Right renal cortex interstitium (tissue), 3 donors: Measurements from ENCODE around the gene ZRANB1. TPM values are rescaled to one million over a fixed set of nuclear protein-coding genes. Genes with fewer than 3 reads are reported as not detected.
"Not testable (repeated sequence)": the region's sequence is repeated elsewhere in the genome, so short reads cannot be mapped to it uniquely, and the experiment has no call there.

Experiments used
- DNase-seq, 3 donors: peaks; one replicate each; pipeline ENCODE4 v3.0.0-alpha.2; 2013; ENCODE audit warnings: low read depth in 3 of 3, low spot score in 2 of 3
- polyA plus RNA-seq, 3 donors: library from polyadenylated mRNA; unstranded; fragments of 120-200 nt; gene quantifications; one replicate each; pipeline ENCODE4 v1.2.1, GENCODE V29; 2013; ENCODE audit not compliant: insufficient read length in 3 of 3

Gene ZRANB1
- polyA plus RNA-seq, 3 donors, result 28.9 to 30.1 (median 29.1) TPM

GRCh38 chr10:124962421-124962820 lies 20.5 kb downstream of the ZRANB1 start:
- no peak for DNase-seq

GRCh38 chr10:124963866-124964720 lies 22.2 kb downstream of the ZRANB1 start:
- no peak for DNase-seq

DNA sequence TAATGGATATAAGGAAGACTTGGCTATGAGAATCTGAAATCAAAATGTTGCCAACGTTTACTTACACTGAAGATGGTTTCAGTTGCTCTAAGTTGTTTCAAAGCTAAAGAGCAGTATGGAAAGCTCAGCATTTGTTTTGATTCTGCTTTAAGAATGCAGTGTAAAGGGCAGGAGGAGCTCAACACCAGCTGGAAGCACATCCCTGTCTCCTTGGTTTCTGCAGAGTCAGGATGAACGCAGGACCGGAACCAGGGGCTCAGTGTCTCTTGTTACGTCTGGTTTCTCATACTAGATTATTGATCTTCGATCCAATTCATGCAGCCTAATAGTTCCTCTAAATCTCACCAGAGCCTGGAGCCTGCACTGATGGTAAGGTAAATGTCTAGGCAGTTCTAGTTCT lies 24.1 kb downstream of the ZRANB1 start:
- no peak for DNase-seq

DNA sequence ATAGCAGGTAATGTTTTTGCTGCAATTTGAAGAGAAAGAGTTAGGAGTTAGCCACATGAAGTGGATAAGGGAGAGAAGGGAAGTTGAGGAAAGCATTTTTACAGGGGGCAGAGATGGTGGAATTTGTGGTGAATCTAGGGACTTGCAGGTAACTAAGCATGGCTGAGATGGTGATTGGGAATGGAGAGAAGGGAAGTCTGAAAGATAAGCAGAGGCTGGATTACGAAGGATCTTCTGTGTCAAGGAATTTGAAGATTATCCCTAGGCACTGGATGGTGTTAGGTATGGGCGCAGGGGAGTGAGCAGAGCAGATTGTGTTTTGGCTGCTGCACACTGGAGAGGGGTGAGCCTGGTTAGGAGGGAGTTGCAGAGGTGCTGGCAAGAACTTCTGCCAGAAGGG lies 25.3 kb downstream of the ZRANB1 start:
- no peak for DNase-seq

GRCh38 chr10:124971276-124971675 lies 29.4 kb downstream of the ZRANB1 start:
- no peak for DNase-seq

DNA sequence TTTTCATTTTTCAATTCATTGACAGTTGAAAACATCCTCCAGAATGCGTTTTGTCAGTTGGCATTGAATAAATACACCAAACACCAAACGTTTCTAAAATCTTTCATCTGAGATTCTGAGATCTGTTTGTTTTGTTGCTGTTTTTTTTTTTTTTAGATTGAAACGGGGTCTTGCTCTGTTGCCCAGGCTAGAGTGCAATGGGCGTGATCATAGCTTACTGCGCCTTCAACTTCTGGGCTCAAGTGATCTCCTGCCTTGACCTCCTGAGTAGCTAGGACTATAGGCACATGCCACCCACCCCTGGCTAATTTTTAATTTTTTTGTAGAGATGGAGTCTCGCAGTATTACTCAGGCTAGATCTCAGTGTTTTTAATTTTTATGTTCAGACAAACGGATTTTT lies 30.7 kb downstream of the ZRANB1 start:
- DNase-seq, result no peak

- no peak for DNase-seq
Measured at GRCh38 chr10:124974131-124974530, 32.2 kb downstream of the ZRANB1 start.

DNA sequence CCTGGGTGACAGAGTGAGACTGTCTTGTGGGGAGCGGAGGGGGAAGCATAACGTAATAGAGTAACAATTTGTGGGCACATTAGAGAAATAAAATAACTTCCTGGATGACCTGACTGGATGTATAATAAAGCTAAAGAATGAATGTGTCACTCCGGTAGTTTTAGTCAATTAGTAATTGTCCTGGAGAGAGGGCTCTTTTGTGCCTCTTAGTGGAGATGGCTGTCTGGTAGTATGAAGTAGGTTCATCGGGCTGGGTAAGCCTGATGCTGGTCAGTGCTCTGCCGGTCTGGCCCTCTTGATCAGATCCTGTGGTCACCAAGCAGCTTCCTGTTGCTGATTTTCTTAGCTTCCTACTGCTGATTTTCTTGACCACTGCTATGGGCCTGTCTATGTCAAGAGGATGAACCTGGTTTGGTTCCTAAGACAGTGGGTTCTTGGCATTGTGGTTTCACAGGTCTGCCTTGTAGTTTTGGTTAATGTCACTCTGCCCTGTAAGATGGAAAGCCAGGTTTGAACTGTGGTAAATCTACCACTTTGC lies 34.1 kb downstream of the ZRANB1 start:
- no peak for DNase-seq

DNA sequence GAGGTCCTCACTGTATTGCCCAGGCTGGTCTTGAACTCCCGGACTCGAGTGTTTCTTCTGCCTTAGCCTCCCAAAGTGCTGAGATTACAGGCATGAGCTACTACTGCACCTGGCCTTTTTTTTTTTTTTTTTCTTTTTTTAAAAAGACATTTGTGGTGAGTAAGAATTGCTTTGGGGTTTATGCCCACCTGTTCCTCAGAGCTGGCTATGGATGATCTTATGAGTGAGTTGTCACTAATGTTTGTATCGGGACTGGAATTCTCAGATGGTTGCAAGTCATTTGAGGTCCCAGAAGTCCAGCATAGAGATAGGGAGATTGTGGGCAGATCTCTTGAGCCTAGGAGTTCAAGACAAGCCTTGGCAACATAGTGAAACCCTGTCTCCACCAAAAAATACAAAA lies 35.2 kb downstream of the ZRANB1 start:
- DNase-seq, result no peak

DNA sequence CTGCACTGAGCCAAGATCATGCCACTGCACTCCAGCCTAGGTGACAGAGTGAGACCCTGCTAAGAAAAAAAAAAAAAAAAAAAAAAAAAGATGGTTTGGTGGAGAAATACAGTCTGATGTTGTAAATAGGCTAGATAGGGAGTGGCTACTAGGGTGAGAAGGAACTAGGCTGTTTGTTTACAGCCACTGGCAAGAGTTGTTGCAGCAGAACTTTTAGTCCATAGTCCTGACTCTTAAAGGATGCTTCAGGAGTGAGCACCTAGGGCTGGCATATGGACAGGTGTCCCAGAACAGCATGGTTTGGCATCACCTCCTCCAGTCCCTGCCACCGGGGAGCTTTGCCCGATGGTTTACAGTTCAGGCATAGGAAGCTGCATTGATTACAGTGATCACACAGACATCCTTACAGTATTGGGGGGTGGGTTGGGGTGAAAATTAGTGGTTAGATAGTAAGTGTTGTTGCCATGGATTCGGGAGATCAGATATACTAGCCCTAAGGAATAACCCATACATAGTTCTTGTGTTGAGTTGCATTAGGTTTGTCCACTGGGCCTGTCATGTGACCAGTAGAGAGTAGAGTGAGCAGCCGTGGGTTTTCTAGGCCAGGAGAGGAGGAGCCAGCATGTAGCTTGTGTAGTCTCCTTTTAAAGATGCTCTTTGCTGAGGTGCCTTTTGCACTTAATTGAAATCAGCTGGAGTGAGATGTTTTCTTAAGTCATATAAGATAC lies 35.9 kb downstream of the ZRANB1 start:
- no peak for DNase-seq

GRCh38 chr10:124978376-124978725 lies 36.4 kb downstream of the ZRANB1 start:
- DNase-seq, result no peak

DNA sequence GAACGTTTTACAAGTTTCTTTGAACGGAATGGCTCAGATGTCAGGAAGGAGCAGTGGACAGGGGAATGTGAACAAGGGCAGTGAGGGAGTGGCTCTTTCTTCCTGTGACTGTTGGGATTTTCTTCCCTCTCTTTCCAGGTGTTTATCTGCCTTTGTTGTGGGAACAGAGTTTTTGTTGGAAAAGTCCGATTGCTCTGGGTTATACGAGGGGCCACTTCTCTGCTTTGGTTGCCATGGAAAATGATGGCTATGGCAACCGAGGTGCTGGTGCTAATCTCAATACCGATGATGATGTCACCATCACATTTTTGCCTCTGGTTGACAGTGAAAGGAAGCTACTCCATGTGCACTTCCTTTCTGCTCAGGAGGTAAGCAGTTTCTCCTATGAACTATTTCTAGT lies 41.4 kb downstream of the ZRANB1 start:
- no peak for DNase-seq

- DNase-seq, result no peak
Measured at GRCh38 chr10:124984376-124984775, 42.5 kb downstream of the ZRANB1 start.

DNA sequence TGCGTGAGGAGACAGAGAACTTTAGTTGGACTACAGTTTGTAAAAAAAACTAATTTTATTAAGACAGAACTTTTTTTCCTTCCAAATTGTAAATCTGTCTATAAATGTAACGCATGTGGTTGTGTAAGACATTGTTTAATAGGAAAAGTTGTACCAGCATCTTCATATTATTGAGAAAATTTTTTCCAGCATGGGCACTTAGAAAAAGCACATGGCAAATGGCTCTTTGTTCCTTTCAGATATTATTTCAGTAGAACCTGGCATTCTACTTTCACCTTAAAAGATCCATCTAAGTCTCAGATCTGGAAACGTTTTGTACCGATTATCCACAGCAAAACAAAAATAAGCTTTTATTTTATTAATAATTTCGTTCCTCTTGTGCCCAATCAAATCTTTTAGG lies 43.2 kb downstream of the ZRANB1 start:
- DNase-seq, result no peak

DNA sequence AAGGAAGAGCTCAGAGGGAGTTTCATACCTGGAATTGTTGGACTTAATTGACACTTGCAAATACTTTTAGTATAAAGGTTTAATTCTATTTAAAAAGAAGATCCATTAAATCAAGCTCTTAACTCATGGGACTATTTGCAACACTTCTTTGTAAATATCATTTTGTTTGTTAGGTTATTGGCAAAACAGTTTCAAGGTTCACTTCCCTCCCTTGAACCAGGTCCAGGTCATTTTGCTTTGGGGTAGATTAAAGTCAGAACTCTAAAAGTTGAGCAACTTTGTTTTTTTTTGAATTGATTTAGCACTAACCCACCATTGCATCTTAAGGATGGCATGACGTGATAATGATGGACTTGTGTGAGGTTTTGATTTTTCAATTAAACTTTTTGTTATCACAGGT lies 45.9 kb downstream of the ZRANB1 start:
- DNase-seq, result no peak

- not testable (repeated sequence) for DNase-seq
Measured at GRCh38 chr10:124988753-124989152, 46.8 kb downstream of the ZRANB1 start.

DNA sequence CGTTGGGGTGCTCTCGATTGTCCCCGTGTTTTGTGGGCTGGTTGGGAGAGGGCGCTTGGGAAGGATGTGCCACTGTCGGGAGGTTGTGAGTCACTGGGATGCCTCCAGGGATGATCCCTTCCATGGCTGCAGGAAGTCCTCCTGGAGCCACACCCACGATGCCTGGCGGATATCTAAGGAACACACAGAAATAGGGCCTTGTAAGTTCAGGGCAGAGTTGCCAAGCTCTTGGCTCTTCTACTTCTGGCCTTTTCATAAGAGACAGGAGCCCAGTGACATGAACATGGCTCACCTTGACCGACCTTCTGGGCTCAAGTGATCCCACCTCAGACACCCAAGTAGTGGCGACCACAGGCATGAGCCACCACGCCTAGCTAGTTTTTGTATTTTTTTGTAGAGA lies 47.6 kb downstream of the ZRANB1 start:
- DNase-seq, result no peak

DNA sequence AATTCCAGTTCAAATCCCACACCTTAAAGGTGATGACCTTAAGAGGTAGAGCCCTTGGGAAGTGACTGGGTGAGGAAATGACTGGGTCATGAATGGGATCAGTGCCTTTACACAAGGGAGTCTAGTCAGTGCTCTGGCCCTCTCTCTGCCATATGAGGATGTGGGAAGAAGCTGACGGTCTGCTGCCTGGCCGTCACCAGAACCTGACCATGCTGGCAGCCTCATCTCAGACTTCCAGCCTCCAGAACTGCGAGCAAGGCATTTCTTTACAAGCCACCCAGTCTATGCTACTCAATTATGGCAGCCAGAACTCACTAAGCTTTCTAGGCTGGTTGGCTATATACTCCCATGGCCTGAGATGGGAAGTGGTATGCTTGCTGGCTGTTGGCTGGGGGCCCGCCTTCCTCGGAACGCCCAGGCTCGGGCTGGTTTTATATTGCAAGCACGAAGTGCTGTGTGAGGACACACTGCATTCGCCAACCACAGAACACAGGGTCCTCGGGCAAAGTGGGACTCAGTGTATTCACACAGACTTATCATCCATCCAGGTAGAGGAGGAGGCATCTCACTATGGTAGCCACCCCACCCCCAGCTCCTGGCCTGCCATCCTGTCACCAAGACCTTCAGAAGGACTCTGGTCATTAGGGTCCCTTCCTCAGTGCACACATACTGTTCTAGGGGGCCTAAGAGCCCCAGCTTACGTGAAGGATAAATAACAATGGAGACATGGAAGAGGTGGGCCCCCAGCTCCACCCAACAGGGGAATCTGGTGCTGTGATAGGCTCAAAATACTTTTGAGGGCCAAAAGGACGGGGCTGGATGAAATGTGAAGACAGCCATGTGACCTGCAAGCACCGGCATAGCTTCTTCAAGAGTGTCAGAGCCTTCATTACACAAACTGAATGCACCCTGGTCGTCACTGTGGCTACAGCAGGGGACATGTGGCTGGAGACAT lies 49.0 kb downstream of the ZRANB1 start:
- no peak for DNase-seq

- DNase-seq, result no peak
Measured at GRCh38 chr10:124991835-124992234, 49.9 kb downstream of the ZRANB1 start.

- peak in 1 of 3 donors; percentile 29 for DNase-seq
Measured at GRCh38 chr10:124992462-124993344, 50.8 kb downstream of the ZRANB1 start.
